ENCODE results near the gene FHL3. TPM values are rescaled to one million over a fixed set of nuclear protein-coding genes. Genes with fewer than 3 reads are reported as not detected.
A peak's percentile ranks its signal among the peaks of the same experiment; 100 is the strongest.

Gene FHL3
- total and polyA plus RNA-seq, 9 of the 15 experiments (the other 6 are each of a cell fraction or from before 2014, with no cell fraction given) = 6.1 to 144 (median 34.1) TPM

DNA sequence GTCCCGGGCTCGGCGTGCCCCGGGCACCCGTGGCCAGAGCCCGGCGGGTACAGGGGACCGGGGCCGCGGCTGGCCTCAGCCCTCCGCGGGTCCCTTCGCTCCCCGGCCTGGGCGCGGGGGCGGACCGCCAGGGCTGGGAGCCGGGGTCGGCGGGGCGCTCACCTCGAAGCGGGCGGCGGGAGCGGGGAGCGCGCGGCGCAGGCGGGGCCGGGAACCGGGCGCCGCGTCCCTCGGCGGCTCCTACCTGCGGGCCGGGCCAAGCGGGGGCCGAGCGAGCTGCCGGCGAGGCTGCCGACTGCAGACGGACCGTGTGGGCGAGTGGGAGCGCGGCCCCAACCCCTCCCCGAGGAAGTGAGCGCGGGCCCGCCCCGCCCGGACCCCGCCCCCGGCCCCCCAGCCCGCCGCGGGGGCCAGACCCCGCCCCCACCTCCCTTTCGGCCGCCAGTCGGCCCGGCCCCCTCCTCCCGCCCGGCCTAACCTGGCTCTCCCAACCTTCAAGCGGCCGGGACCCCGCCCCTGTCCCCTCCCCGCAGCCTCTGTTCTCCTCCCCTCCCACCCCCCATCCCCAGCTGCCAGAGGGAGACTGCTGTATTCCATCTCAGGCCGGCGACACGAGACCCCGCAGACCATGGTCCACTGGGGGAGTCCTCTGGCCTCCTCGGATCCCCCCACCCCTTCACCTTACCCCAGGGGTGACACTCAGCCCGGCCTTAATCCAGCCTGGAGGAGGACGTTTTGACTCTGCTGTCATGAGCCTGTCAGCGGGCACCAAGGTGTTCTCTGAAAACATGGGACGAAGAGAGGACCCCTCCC lies at the start of gene FHL3 (continued):
- peak; percentile 91 for TF ChIP-seq TAF1 (IDR thresholded peaks at IDR 0.05; ENCODE audit: control insufficient read depth, extremely low read depth, insufficient read depth, low read length, severe bottlenecking)
- TF ChIP-seq DEAF1 (CRISPR knock-in tag; IDR thresholded peaks at IDR 0.05) = no peak
- TF ChIP-seq SUPT5H (IDR thresholded peaks at IDR 0.05) = peak; percentile 56; the same call in 1 of the 2 replicates
- peak; percentile 25; the same call in 1 of the 2 replicates for TF ChIP-seq JUN (IDR thresholded peaks at IDR 0.05; ENCODE audit: borderline replicate concordance, low read depth, low read length)
- TF ChIP-seq JUN (CRISPR knock-in tag; IDR thresholded peaks at IDR 0.05; ENCODE audit: borderline replicate concordance) = no peak
- peak; percentile 86 for TF ChIP-seq POLR2G (IDR thresholded peaks at IDR 0.05; ENCODE audit: low read depth, low read length)
- peak; percentile 35 for TF ChIP-seq SMAD1 (IDR thresholded peaks at IDR 0.05; ENCODE audit: low read depth, low read length, partially characterized antibody)
- no peak for TF ChIP-seq TGIF2 (CRISPR knock-in tag; IDR thresholded peaks at IDR 0.05)
- peak; percentile 67 for TF ChIP-seq CXXC5 (CRISPR knock-in tag; IDR thresholded peaks at IDR 0.05)
- no peak for TF ChIP-seq USF1 (CRISPR knock-in tag; IDR thresholded peaks at IDR 0.05)
- no peak for TF ChIP-seq SRSF7 (optimal IDR thresholded peaks at IDR 0.05; ENCODE audit: low read depth, low read length)
- no peak for TF ChIP-seq NUFIP1 (IDR thresholded peaks at IDR 0.05; ENCODE audit: partially characterized antibody)
- TF ChIP-seq NFE2L1 (tag; IDR thresholded peaks at IDR 0.05; ENCODE audit: borderline replicate concordance, low read depth) = no peak
- TF ChIP-seq, protein P1, sequence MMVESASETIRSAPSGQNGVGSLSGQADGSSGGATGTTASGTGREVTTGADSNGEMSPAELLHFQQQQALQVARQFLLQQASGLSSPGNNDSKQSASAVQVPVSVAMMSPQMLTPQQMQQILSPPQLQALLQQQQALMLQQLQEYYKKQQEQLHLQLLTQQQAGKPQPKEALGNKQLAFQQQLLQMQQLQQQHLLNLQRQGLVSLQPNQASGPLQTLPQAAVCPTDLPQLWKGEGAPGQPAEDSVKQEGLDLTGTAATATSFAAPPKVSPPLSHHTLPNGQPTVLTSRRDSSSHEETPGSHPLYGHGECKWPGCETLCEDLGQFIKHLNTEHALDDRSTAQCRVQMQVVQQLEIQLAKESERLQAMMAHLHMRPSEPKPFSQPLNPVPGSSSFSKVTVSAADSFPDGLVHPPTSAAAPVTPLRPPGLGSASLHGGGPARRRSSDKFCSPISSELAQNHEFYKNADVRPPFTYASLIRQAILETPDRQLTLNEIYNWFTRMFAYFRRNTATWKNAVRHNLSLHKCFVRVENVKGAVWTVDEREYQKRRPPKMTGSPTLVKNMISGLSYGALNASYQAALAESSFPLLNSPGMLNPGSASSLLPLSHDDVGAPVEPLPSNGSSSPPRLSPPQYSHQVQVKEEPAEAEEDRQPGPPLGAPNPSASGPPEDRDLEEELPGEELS (CRISPR knock-in tag; IDR thresholded peaks at IDR 0.05; ENCODE audit: borderline replicate concordance) = no peak
- TF ChIP-seq NRF1 (conservative IDR thresholded peaks at IDR 0.05 in 1 of 2, IDR thresholded peaks at IDR 0.05 in 1 of 2) = no peak
- no peak for TF ChIP-seq ZNF212 (CRISPR knock-in tag; IDR thresholded peaks at IDR 0.05)
- TF ChIP-seq SAFB (IDR thresholded peaks at IDR 0.05; ENCODE audit: borderline replicate concordance, low read depth, low read length) = no peak
- TF ChIP-seq, protein P2, sequence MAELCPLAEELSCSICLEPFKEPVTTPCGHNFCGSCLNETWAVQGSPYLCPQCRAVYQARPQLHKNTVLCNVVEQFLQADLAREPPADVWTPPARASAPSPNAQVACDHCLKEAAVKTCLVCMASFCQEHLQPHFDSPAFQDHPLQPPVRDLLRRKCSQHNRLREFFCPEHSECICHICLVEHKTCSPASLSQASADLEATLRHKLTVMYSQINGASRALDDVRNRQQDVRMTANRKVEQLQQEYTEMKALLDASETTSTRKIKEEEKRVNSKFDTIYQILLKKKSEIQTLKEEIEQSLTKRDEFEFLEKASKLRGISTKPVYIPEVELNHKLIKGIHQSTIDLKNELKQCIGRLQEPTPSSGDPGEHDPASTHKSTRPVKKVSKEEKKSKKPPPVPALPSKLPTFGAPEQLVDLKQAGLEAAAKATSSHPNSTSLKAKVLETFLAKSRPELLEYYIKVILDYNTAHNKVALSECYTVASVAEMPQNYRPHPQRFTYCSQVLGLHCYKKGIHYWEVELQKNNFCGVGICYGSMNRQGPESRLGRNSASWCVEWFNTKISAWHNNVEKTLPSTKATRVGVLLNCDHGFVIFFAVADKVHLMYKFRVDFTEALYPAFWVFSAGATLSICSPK (IDR thresholded peaks at IDR 0.05; ENCODE audit: borderline replicate concordance) = no peak
- no peak for TF ChIP-seq PCBP1 (IDR thresholded peaks at IDR 0.05; ENCODE audit: low read depth, low read length, poor library complexity, severe bottlenecking)
